Liver (tissue), 3 donors: ENCODE measurements around the gene DTX3L.

Experiments used
- EGR1 ChIP-seq, 2 donors: IDR thresholded peaks; 2 replicates each; pipeline ENCODE4 v1.6.1; 2016 to 2018; ENCODE audit warnings: antibody characterized with exemption in 2 of 2, low read depth in 2 of 2
- FOXA1 ChIP-seq: IDR thresholded peaks from 2 replicates; pipeline ENCODE4 v1.6.1; 2016; ENCODE audit warnings: antibody characterized with exemption
- GABPA ChIP-seq, 2 donors: IDR thresholded peaks in 1 of 2; conservative IDR thresholded peaks in 1 of 2; 2 replicates each; pipeline ENCODE4 v1.6.1; 2016; ENCODE audit warnings: antibody characterized with exemption in 2 of 2, mild to moderate bottlenecking in 1 of 2, moderate library complexity in 1 of 2
- HNF4G ChIP-seq: IDR thresholded peaks from 2 replicates; pipeline ENCODE4 v1.6.1; 2016; ENCODE audit warnings: antibody characterized with exemption
- JUND ChIP-seq, 2 donors: IDR thresholded peaks; 2 replicates each; pipeline ENCODE4 v1.6.1; 2016; ENCODE audit warnings: antibody characterized with exemption in 2 of 2
- RAD21 ChIP-seq, 2 donors: IDR thresholded peaks; 2 replicates each; pipeline ENCODE4 v1.6.1; 2016; ENCODE audit warnings: antibody characterized with exemption in 2 of 2, mild to moderate bottlenecking in 2 of 2
- RXRA ChIP-seq, 2 donors: IDR thresholded peaks; 2 replicates each; pipeline ENCODE4 v1.6.1; 2017 to 2018; ENCODE audit warnings: antibody characterized with exemption in 2 of 2, mild to moderate bottlenecking in 1 of 2
- SP1 ChIP-seq: IDR thresholded peaks from 2 replicates; pipeline ENCODE4 v1.6.1; 2018; ENCODE audit warnings: antibody characterized with exemption, mild to moderate bottlenecking
- TAF1 ChIP-seq: conservative IDR thresholded peaks from 2 replicates; pipeline ENCODE4 v1.6.1; 2016; ENCODE audit warnings: antibody characterized with exemption, mild to moderate bottlenecking
- YY1 ChIP-seq: IDR thresholded peaks from 2 replicates; pipeline ENCODE4 v1.6.1; 2016; ENCODE audit warnings: antibody characterized with exemption, mild to moderate bottlenecking
- TF ChIP-seq, protein P1 (sequence below): IDR thresholded peaks from 2 replicates; pipeline ENCODE4 v1.6.1; 2016; ENCODE audit warnings: antibody characterized with exemption
- TF ChIP-seq, protein P2 (sequence below): fragments of 150-350 bp; IDR thresholded peaks from 2 replicates; pipeline ENCODE4 v1.5.1; 2017; ENCODE audit warnings: improper control_type of control experiment, low read depth, low read length; ENCODE audit not compliant: missing input control
- TF ChIP-seq, protein P3 (sequence below): IDR thresholded peaks from 2 replicates; pipeline ENCODE4 v1.6.1; 2016; ENCODE audit warnings: antibody characterized with exemption, mild to moderate bottlenecking
- donor health status: healthy.
- donor health status: healthy.

DNA sequence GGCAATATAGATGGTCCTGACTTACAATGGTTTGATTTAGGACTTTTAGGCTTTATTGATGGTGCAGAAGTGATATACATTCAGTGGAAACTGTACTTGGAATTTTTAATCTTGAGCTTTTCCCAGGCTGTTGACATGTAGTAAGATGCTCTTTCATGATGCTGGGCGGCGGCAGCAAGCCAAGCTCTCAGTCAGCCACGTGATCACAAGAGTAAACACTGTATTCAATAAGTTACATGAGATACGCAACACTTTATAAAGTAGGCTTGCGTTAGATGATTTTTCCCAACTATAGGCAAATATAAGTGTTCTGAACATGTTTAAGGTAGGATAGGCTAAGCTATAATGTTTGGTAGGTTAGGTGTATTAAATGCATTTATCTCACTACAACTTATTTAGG is 18.0 kb upstream of the DTX3L start:
- peak; percentile 13 to 16 for TF ChIP-seq RAD21 (IDR thresholded peaks at IDR 0.05)
- TF ChIP-seq EGR1 (IDR thresholded peaks at IDR 0.05; ENCODE audit: low read depth in 2 of 2): no peak
- TF ChIP-seq, protein P1, sequence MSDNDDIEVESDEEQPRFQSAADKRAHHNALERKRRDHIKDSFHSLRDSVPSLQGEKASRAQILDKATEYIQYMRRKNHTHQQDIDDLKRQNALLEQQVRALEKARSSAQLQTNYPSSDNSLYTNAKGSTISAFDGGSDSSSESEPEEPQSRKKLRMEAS: no peak
- peak; percentile 60 for TF ChIP-seq FOXA1
- TF ChIP-seq GABPA (IDR thresholded peaks at IDR 0.05 in 1 of 2, conservative IDR thresholded peaks at IDR 0.05 in 1 of 2): no peak
- TF ChIP-seq, protein P2, sequence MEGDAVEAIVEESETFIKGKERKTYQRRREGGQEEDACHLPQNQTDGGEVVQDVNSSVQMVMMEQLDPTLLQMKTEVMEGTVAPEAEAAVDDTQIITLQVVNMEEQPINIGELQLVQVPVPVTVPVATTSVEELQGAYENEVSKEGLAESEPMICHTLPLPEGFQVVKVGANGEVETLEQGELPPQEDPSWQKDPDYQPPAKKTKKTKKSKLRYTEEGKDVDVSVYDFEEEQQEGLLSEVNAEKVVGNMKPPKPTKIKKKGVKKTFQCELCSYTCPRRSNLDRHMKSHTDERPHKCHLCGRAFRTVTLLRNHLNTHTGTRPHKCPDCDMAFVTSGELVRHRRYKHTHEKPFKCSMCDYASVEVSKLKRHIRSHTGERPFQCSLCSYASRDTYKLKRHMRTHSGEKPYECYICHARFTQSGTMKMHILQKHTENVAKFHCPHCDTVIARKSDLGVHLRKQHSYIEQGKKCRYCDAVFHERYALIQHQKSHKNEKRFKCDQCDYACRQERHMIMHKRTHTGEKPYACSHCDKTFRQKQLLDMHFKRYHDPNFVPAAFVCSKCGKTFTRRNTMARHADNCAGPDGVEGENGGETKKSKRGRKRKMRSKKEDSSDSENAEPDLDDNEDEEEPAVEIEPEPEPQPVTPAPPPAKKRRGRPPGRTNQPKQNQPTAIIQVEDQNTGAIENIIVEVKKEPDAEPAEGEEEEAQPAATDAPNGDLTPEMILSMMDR: no peak
- no peak for TF ChIP-seq SP1
- TF ChIP-seq HNF4G: no peak
- TF ChIP-seq YY1: no peak
- TF ChIP-seq, protein P3, sequence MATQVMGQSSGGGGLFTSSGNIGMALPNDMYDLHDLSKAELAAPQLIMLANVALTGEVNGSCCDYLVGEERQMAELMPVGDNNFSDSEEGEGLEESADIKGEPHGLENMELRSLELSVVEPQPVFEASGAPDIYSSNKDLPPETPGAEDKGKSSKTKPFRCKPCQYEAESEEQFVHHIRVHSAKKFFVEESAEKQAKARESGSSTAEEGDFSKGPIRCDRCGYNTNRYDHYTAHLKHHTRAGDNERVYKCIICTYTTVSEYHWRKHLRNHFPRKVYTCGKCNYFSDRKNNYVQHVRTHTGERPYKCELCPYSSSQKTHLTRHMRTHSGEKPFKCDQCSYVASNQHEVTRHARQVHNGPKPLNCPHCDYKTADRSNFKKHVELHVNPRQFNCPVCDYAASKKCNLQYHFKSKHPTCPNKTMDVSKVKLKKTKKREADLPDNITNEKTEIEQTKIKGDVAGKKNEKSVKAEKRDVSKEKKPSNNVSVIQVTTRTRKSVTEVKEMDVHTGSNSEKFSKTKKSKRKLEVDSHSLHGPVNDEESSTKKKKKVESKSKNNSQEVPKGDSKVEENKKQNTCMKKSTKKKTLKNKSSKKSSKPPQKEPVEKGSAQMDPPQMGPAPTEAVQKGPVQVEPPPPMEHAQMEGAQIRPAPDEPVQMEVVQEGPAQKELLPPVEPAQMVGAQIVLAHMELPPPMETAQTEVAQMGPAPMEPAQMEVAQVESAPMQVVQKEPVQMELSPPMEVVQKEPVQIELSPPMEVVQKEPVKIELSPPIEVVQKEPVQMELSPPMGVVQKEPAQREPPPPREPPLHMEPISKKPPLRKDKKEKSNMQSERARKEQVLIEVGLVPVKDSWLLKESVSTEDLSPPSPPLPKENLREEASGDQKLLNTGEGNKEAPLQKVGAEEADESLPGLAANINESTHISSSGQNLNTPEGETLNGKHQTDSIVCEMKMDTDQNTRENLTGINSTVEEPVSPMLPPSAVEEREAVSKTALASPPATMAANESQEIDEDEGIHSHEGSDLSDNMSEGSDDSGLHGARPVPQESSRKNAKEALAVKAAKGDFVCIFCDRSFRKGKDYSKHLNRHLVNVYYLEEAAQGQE: no peak
- TF ChIP-seq RXRA (IDR thresholded peaks at IDR 0.05): no peak
- TF ChIP-seq TAF1: no peak
- no peak for TF ChIP-seq JUND (IDR thresholded peaks at IDR 0.05)
